Gastroesophageal sphincter (tissue), 3 donors: ENCODE data around the gene CCL24.

ENCODE experiments used
- CTCF ChIP-seq, 4 experiments: fragments of 200-600 bp in 2 of 4; fragments of 450-650 bp in 2 of 4; sonication (generic) in 1 of 4; IDR thresholded peaks; one replicate each; pipeline ENCODE4 v1.5.1; 2017 to 2019; ENCODE audit warnings: antibody characterized with exemption in 4 of 4, mild to moderate bottlenecking in 2 of 4, moderate library complexity in 2 of 4
- POLR2A ChIP-seq, 2 donors: fragments of 450-650 bp; IDR thresholded peaks; one replicate each; pipeline ENCODE4 v1.6.1; 2017; ENCODE audit warnings: antibody characterized with exemption in 2 of 2, mild to moderate bottlenecking in 2 of 2, moderate library complexity in 1 of 2
- POLR2AphosphoS5 ChIP-seq: sonication (generic); formaldehyde crosslinking; IDR thresholded peaks from one replicate; pipeline ENCODE4 v1.6.1; 2017; ENCODE audit warnings: antibody characterized with exemption

- TF ChIP-seq POLR2AphosphoS5 (no peak), POLR2A (IDR thresholded peaks at IDR 0.05) (no peak), CTCF (IDR thresholded peaks at IDR 0.05) (peak in 3 of 4 experiments; percentile 78 to 84 (median 81))
These were observed 51.2 kb downstream of the CCL24 start for GRCh38 chr7:75762350-75762917.
